IPS-NIHi7 (cell line): ENCODE data around the gene ADGRF4.
A peak's percentile ranks its signal among the peaks of the same experiment; 100 is the strongest.

Experiments used
- DNase-seq: peaks from one replicate; pipeline ENCODE4 v3.0.0; 2012; ENCODE audit warnings: mixed read lengths; ENCODE audit errors: extremely low spot score

The ADGRF4 gene

GRCh38 chr6:47681201-47681990, 17.0 kb upstream of the ADGRF4 start:
- no peak for DNase-seq

DNA sequence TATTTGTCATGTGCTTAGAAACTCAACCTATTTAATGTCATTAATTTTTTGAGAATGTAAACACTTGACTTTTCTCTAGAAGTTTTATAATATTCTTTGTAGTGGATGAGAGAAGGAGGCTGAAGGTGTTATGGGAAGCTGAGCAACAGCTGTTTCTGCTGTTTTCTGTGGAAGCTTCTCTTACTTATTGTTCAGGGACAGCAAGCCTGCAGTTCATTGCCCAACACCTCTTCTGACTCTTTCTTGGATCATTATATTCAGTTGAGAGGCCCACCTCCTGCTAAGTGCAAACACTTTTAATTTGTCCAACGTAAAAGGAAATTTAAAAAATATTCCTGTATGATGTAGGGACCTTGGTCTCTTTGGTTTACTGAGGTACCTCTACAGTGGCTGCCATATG, 12.0 kb upstream of the ADGRF4 start:
- no peak for DNase-seq

GRCh38 chr6:47687432-47687831, 10.9 kb upstream of the ADGRF4 start:
- no peak for DNase-seq

- peak; percentile 31 for DNase-seq
Measured at GRCh38 chr6:47690214-47690613, 8.2 kb upstream of the ADGRF4 start.

GRCh38 chr6:47690791-47691190, 7.6 kb upstream of the ADGRF4 start:
- DNase-seq: no peak

DNA sequence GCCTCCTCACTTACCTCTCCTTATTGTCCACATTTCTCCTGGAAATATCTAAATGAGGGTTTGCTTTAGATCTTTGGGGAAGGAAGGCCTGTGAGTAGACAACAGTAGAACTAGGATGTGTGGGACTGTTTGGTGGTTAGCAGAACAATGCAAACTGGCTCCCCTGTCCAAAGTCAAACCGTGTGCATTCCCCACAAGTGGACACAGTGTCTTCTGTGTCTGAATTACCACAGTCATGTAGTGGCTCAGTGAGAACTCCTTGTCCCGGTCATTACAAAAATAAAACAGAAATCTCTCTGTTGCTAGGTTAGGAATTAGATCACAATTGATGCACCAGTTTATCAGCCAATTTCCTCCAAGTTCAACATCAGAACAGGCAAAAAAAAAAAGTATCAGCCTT, 455 bp upstream of the ADGRF4 start:
- no peak for DNase-seq

DNA sequence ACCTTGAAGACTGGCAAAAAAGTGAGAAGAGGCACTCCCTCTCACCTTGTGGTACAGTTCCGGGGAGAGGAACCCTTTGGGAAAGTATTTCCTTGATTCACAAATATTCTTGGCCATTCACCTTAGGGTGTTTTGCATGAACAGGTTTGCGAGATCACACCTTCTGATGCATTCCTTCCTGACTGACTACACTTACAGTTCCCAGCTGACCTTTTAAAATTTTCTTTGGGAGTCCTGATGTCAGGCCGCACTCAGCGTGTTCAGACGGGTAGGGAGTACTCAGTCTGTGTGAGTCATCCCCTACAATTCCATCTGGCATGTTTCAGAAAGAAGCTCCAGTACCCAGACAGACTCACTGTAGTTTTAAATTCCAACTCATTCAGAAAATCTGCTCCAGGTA, 1.7 kb downstream of the ADGRF4 start:
- no peak for DNase-seq

DNA sequence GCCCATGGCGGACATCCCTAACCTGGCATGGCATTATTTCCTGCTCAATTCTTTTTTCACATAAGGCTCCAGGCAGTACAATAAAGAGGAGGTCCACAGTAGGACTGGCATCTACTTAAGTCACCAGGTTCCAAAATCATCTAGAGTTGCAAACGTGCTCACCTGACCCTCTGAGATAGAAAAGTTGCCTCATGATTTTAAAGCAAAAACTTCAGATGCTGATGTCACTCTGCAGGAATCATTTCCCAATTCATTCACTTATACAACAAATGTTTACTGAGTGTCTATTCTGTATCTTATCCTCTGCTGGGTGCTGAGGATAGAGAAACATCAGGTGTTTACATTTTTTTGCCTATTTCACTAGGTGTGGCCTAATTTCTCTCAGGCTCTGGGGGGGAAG, 2.2 kb downstream of the ADGRF4 start:
- DNase-seq: no peak

DNA sequence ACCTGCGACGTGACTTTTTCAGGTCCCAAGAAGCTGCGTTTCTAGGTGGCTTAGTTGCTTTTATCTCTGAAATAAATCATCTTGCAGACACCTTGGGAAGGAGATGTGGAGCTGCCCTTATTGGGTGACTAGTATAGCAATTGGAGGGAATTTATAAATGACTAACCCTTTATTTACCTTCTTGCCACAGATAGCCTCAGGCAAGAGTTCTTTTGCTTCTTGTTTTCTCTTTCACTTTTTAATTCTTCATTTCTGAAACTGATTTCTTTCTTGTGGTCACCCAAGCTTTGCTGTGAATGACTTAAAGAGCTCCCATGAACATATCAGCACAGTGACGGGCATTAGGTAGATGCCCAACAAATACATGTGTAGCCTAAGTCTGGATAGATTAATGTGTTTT, 3.0 kb downstream of the ADGRF4 start:
- DNase-seq: no peak

DNA sequence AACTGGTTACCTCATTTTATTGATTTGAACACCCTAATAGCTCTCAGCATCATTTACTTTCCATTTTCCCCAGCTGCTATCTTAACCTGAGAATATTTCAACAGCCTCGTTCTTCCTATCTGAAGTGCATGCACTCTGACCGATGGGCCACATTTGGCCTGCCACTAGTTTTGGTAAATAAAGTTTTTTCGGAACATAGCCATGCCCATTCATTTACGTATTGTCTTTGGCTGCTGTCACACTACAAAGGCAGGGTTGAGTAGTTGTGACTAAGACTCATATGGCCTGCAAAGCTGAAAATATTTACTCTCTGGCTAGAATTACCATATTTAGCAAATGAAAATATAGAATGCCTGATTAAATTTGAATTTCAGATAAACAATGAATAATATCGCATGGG, 10.8 kb downstream of the ADGRF4 start:
- no peak for DNase-seq

GRCh38 chr6:47710295-47710694, 11.9 kb downstream of the ADGRF4 start:
- DNase-seq: no peak

DNA sequence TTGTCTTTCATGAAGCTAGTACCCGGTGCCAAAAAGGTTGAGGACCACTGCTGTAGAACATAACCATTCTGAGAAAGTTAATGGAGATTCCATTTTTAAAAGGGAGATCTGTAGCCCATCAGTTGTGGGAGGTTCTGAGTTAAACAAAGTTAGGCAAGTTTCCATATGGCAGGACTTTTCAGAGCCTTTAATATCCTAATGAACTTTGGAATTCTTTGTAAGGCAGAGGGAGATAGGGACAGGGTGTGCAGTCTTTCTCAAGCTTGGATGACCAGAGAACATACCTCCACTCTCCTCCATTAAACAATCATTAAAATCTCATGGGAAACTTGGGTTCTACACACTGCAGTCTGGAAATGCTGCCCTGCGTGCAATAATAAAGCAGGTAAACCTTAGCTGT, 14.8 kb downstream of the ADGRF4 start:
- DNase-seq: no peak

DNA sequence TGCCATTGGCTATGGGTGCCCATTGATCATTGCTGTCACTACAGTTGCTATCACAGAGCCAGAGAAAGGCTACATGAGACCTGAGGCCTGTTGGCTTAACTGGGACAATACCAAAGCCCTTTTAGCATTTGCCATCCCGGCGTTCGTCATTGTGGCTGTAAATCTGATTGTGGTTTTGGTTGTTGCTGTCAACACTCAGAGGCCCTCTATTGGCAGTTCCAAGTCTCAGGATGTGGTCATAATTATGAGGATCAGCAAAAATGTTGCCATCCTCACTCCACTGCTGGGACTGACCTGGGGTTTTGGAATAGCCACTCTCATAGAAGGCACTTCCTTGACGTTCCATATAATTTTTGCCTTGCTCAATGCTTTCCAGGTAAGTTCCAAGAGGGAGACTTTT, 16.4 kb downstream of the ADGRF4 start:
- no peak for DNase-seq

DNA sequence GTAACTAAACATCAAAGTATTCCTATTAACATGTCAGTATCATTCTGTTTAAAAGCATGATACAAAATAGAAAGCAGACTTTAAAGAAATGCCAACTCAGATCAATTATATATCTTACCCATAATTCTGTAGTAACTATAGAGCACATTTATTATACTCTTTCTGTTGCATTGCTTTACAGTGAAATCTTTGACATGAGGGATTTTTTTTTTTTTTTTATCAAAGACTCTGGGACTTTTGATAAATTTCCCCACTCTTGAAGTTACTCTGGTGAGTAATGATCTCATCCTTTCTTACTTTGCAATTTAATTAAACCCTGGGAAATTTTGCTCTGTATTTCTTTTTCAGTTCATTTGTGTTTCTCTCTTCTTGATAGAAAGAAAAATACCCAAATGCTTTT, 17.4 kb downstream of the ADGRF4 start:
- no peak for DNase-seq

DNA sequence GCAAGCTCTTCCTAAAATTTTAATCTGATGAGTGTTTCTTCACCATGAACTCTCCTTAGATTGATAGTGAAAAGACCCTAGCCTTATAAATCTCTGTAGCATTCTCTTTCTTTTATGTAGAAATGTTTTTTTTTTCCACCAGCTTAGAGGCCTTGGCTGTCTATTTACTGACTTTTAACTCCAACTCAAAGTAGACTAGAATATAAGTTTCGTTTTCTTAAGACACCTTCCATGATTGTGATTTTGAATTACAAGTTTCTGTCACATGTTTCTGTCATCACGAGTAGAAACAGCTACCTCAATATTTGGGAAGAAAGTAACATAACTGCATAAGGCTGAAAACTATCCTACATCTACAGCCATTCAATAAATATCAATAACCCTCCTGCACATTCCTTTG, 17.8 kb downstream of the ADGRF4 start:
- DNase-seq: no peak

GRCh38 chr6:47718571-47718970, 20.2 kb downstream of the ADGRF4 start:
- DNase-seq: no peak

DNA sequence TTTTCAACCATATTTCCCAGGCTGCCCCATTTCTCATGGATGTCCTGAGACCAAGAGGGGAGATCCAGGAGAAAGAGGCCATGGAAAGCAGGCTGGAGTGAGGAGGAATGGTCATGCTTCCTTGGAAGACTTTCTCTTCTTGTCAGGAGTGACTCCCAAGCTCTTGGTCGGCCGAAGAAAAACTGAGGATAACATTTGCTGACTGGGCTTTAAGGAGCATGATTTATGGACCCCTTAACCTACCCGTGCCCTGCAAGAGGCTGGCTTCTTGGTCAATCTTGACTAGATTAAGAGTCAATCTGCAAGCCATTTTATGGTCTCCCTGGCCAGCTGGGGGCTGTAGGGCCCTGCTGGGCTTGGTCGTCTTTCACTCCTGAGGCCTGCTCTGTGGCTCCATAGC, 22.8 kb downstream of the ADGRF4 start:
- DNase-seq: no peak

DNA sequence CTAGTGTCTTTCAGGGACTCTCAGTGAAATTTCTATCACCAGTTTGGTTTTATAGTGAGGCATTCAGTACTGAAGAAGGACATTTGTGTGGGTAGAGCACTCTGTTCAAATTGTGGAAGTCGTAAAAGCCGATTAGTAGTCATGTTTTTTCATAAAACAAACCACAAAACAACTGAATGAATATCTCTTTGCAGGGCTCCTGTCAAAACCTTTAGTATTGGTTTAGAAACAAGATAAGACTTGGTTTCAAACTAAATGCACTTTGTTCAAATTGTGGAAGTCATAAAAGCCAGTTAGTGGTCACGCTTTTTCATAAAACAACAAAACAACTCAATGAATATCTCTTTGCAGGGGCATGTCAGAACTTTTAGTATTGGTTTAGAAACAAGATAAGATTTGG, 23.8 kb downstream of the ADGRF4 start:
- no peak for DNase-seq

- DNase-seq: no peak
Measured at GRCh38 chr6:47724300-47724699, 25.9 kb downstream of the ADGRF4 start.

GRCh38 chr6:47727391-47727790, 29.0 kb downstream of the ADGRF4 start:
- no peak for DNase-seq

- DNase-seq: no peak
Measured at GRCh38 chr6:47729019-47729418, 30.6 kb downstream of the ADGRF4 start.

- DNase-seq: no peak
Measured at GRCh38 chr6:47729457-47729856, 31.1 kb downstream of the ADGRF4 start.

- DNase-seq: no peak
Measured at GRCh38 chr6:47733879-47734558, 35.6 kb downstream of the ADGRF4 start.
